ENCODE measurements around the gene WDR81.
"Not testable (repeated sequence)": the region's sequence is repeated elsewhere in the genome, so short reads cannot be mapped to it uniquely, and the experiment has no call there.

WDR81 gene

GRCh38 chr17:1753767-1754429 is 29.4 kb downstream of the WDR81 start:
- in situ Hi-C loops (cut with MboI; ENCODE audit: low sequenced_read_pairs): no loop called here

GRCh38 chr17:1754430-1755112 is 30.1 kb downstream of the WDR81 start:
- in situ Hi-C loops (cut with MboI; ENCODE audit: low sequenced_read_pairs): no loop called here

- in situ Hi-C loops (cut with MboI; ENCODE audit: low sequenced_read_pairs): no loop called here
Measured at GRCh38 chr17:1755252-1755826, 30.8 kb downstream of the WDR81 start.

DNA sequence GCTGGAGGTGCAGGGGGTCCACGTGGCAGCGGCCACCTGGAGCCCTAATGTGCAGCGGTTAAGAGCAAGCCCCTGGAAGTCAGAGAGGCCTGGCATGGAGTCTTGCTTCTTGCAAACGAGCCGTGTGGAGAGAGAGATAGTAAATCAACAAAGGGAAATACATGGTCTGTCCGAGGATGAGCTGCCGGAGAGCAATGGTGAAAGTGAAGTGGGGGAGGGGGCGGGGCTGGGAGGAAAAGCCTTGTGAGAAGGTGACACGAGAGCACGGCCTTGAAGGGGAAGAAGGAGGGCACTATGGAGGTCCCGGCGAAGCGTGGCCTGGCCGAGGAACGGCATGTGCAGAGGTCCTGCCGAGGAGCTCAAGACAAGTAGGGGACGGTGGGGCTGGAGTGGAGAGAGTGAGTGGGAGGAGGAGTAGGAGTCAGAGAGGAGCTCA is 31.3 kb downstream of the WDR81 start:
- in situ Hi-C loops (cut with MboI; ENCODE audit: low sequenced_read_pairs): no loop called here

GRCh38 chr17:1758807-1759206 is 34.3 kb downstream of the WDR81 start:
- in situ Hi-C loops (cut with MboI; ENCODE audit: low sequenced_read_pairs): no loop called here

DNA sequence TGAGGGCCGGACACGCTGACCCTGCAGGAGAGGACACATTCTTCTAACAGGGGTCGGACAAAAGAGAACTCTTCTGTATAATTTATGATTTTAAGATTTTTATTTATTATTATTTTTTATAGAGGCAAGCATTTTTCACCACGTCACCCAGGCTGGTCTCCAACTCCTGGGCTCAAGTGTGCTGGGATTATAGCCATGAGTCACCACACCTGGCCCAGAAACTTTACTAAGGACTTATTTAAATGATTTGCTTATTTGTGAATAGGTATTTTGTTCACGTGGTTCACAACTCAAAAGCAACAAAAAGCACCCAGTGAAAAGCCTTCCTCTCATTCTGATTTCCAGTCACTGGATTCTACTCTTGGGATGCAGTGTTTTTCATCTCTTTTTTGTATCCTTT is 35.0 kb downstream of the WDR81 start:
- in situ Hi-C loops (cut with MboI; ENCODE audit: low sequenced_read_pairs): no loop called here

DNA sequence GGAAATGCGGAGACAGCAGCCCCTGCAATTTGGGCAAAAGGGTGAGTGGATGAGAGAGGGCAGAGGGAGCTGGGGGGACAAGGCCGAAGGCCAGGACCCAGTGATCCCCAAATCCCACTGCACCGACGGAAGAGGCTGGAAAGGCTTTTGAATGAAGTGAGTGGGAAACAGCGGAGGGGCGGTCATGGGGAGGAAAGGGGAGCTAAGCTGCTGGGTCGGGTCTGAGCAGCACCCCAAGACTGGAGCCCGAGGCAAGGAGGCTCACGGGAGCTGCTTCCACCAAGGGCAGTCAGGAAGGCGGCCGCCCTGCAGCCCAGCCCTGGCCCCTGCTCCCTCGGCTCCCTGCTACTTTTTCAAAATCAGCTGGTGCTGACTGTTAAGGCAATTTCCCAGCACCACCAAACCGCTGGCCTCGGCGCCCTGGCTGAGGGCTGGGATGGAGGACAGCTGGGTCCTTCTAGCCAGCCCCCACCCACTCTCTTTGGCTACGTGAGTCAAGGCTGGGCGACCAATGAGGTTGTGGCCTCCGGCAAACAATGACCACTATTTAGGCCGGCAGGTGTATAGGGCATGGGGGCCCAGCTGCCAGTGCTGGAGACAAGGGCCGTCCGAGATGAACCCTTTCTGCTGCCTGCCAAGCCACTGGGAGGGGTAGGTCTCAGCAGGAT is 37.9 kb downstream of the WDR81 start:
- in situ Hi-C loops (cut with MboI; ENCODE audit: low sequenced_read_pairs): no loop called here

DNA sequence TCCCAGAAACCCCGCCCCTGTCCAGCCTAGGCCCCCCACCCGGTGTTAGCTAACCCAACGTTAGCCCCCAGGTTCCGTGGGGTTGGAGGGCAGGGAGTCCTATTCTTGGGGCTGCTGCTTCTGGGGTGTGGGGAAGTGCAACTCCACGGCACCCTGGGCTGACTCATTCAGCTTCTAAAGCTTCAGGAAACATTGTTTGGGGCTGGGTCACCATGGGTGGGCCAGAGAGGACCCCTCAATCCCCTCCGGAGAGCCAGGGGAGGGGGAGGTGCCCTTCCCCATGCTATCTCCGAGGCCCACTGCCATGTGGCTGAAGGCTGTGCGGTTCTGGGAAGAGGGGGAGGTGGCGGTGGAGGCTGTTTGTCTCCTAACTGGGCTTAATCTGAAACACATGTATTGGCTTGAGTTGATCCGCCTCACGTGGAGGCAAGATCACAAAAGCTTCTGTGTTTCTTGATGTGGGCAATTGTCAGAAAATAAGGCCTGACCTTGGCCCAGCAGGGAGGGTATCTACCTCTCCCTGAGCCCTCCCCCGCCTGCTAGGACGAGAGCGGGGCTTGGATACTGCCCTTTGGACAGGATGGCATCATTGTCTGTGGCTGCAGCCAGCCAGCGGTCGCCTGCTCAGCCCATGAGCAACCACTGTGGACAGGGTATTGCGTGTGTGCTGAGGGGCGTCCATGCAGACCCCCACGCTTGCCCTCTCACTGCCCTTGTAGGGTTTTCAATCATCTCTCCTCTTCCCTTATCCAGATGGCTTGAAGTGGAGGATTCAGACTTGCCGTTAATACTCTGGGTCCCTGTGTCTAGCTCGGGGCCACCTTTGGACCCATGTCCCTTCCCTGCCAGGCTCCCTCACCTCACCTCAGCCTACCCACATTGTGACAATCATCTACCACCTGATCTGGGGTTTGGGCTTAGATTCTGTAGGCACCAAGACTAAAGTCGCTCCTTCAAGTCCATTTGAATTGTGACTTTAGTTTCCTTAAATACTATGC is 38.7 kb downstream of the WDR81 start:
- in situ Hi-C loops (cut with MboI; ENCODE audit: low sequenced_read_pairs): no loop called here

DNA sequence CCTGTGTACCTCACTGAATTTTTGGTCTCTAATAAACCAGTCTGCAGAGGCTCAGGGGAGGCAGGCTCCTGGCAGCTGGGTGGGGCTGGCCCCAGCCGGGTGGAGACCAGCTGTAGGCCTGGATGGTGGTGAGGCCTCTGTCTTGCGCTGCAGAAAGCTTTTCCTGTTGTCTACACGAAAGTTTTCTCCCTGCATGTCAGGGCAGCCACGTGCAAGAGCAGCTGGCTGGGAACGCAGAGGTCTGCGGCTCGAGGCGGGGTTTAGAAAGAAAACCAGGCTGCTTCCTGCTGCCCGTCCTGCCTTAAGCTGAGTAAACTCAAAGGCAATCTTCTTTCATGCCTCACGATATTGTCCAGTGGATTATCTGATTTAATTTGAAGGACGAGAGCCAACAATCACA is 39.8 kb downstream of the WDR81 start:
- in situ Hi-C loops (cut with MboI; ENCODE audit: low sequenced_read_pairs): no loop called here

DNA sequence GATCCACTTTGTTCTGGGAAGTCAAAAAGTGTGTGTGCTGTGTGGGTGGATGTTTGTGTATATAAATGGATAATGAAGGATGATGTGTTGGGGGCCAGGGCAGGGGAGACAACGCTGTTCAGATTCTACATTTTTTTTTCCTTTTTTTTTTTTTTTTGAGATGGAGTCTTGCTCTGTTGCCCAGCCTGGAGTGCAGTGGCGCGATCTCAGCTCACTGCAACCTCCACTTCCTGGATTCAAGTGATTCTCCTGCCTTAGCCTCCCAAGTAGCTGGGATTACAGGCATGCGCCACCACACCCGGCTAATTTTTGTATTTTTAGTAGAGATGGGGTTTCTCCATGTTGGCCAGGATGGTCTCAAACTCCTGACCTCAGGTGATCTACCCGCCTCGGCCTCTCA is 40.2 kb downstream of the WDR81 start:
- in situ Hi-C loops (cut with MboI; ENCODE audit: low sequenced_read_pairs): not testable (repeated sequence)

DNA sequence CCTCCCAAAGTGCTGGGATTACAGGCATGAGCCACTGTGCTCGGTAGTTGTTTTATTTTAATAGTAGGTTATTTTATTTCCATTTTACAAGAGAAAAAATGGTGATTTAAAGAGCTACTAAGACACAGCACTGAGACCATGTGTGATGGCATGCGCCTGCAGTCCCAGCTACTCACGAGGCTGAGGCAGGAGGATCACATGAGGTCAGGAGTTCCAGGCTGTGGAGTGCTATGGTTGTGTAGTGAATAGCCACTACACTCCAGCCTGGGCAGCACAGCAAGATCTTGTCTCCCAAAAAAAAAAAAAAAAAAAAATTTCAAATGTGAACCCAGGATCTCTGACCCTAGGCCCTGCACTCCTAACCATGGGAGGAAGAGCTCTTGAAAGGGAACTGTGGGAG is 41.1 kb downstream of the WDR81 start:
- in situ Hi-C loops (cut with MboI; ENCODE audit: low sequenced_read_pairs): no loop called here

DNA sequence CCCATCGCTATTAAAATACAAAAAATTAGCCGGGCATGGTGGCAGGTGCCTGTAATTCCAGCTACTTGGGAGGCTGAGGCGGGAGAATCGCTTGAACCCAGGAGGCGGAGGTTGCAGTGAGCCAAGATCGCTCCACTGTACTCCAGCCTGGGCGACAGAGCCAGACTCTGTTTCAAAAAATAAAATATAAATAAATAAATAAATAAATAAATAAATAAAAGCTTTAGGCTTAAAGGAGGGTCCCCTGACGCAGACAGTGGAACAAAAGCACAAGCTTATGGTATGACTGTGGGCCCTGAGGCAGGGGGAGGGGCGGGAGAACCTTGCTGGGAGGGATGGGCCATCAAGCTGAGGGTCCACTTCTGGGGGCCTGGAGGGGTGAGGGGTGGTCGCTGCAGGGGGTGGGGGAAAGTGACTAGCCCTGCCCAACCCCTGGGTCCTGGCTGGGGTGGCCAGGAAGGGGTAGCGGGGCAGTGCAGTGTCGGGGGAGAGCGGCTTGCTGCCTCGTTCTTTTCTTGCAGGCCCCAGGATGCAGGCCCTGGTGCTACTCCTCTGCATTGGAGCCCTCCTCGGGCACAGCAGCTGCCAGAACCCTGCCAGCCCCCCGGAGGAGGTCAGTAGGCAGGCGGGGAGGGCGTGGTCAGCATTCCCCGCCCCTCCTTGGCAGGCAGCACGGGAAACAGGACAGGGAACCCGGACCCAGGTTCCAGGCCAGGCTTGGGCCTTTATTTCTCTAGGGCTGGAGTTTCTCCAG is 42.1 kb downstream of the WDR81 start:
- in situ Hi-C loops (cut with MboI; ENCODE audit: low sequenced_read_pairs): no loop called here

- in situ Hi-C loops (cut with MboI; ENCODE audit: low sequenced_read_pairs): no loop called here
Measured at GRCh38 chr17:1767358-1767757, 42.9 kb downstream of the WDR81 start.

DNA sequence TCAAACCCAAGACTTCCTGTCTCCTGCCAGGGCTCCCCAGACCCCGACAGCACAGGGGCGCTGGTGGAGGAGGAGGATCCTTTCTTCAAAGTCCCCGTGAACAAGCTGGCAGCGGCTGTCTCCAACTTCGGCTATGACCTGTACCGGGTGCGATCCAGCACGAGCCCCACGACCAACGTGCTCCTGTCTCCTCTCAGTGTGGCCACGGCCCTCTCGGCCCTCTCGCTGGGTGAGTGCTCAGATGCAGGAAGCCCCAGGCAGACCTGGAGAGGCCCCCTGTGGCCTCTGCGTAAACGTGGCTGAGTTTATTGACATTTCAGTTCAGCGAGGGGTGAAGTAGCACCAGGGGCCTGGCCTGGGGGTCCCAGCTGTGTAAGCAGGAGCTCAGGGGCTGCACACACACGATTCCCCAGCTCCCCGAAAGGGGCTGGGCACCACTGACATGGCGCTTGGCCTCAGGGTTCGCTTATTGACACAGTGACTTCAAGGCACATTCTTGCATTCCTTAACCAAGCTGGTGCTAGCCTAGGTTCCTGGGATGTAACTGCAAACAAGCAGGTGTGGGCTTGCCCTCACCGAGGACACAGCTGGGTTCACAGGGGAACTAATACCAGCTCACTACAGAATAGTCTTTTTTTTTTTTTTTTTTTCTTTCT is 45.4 kb downstream of the WDR81 start:
- in situ Hi-C loops (cut with MboI; ENCODE audit: low sequenced_read_pairs): no loop called here

GRCh38 chr17:1773000-1773695 is 48.6 kb downstream of the WDR81 start:
- in situ Hi-C loops (cut with MboI; ENCODE audit: low sequenced_read_pairs): not testable (repeated sequence)

DNA sequence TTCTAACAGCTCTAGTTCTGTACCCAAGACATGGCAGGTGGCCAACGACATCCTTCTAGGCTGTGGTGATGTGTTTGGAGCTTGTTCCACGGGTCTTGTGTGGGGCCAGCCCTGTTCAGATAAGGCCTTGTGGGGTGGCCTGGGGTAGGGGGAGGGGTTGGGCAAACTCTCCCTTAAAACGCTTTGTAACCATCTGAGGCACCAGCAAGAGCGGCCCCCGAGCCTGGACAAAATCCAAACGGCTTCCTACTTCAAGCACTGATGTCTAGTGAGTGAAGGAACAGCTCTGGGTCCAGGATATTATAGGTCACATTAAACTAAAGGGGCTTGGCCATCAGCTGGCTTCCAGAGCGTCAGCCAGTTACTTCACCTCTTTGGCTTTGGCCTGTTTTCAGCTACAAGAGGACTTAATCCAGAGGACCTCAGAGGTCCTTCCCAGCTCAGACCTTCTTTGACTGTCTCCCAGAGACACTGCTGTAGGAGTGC is 49.2 kb downstream of the WDR81 start:
- in situ Hi-C loops (cut with MboI; ENCODE audit: low sequenced_read_pairs): no loop called here

DNA sequence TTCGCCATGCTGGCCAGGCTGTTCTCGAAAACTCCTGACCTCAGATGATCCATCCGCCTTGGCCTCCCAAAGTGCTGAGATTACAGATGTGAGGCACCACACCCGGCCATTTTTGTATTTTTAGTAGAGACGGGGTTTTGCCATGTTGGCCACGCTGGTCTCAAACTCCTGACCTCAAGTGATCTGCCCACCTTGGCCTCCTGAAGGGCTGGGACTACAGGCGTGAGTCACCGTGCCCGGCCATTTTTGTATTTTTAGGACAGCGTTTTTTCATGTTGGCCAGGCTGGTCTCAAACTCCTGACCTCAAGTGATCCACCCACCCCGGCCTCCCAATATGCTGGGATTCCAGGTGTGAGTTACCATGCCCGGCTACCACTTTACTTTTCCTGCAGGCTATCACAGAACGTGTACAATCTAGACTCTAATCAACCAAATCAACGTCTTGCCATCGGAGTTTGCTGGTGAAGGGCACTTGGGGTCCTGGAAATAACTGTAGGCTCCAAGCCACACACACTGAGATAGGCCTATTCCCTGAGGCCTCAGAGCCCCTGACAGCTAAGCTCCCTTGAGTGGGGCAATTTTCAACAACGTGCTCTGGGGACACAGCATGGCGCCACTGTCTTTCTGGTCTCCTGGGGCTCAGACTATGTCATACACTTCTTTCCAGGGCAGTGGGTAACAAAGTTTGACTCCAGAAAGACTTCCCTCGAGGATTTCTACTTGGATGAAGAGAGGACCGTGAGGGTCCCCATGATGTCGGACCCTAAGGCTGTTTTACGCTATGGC is 50.1 kb downstream of the WDR81 start:
- in situ Hi-C loops (cut with MboI; ENCODE audit: low sequenced_read_pairs): no loop called here

DNA sequence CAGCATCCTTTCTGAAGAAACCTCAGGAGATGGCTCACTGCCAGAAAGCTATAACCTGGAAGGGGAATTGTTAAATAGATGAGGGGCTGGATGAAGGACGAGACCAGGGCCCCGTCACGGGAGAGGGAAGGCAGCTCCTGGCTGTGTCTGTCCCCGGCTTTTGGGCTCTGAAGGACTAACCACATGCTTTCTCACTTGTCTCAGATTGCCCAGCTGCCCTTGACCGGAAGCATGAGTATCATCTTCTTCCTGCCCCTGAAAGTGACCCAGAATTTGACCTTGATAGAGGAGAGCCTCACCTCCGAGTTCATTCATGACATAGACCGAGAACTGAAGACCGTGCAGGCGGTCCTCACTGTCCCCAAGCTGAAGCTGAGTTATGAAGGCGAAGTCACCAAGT is 51.8 kb downstream of the WDR81 start:
- in situ Hi-C loops (cut with MboI; ENCODE audit: low sequenced_read_pairs): no loop called here

Data from HL-60/S4 treated with retinoic acid at 250 ng/mL for 4 days and 3 days (cell line).